ENCODE data around the gene SEMA6A.

Gene SEMA6A

DNA sequence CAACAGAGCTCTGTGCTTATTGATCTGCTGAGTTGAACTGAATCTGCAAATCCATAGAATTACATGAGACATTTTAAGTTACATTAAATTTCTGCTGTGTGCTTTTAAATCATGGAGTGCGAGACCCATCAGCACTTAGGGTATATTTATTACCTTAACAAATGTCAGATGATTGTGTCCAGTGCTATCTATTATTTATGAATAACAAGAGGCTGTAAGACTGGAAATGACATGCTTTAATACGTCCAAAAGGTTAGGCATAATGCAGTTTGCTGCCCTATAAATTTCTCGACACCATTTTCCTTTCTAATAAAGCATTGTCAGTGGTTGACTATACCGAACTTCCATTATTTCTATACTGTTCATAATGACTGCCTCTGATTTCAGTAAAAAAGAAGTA lies 117.6 kb downstream of the SEMA6A start:
- no peak for TF ChIP-seq GLIS3 (CRISPR knock-in tag; IDR thresholded peaks at IDR 0.05)
- TF ChIP-seq, protein P1, sequence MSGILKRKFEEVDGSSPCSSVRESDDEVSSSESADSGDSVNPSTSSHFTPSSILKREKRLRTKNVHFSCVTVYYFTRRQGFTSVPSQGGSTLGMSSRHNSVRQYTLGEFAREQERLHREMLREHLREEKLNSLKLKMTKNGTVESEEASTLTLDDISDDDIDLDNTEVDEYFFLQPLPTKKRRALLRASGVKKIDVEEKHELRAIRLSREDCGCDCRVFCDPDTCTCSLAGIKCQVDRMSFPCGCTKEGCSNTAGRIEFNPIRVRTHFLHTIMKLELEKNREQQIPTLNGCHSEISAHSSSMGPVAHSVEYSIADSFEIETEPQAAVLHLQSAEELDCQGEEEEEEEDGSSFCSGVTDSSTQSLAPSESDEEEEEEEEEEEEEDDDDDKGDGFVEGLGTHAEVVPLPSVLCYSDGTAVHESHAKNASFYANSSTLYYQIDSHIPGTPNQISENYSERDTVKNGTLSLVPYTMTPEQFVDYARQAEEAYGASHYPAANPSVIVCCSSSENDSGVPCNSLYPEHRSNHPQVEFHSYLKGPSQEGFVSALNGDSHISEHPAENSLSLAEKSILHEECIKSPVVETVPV (CRISPR knock-in tag; IDR thresholded peaks at IDR 0.05): no peak
- TF ChIP-seq, protein P2, sequence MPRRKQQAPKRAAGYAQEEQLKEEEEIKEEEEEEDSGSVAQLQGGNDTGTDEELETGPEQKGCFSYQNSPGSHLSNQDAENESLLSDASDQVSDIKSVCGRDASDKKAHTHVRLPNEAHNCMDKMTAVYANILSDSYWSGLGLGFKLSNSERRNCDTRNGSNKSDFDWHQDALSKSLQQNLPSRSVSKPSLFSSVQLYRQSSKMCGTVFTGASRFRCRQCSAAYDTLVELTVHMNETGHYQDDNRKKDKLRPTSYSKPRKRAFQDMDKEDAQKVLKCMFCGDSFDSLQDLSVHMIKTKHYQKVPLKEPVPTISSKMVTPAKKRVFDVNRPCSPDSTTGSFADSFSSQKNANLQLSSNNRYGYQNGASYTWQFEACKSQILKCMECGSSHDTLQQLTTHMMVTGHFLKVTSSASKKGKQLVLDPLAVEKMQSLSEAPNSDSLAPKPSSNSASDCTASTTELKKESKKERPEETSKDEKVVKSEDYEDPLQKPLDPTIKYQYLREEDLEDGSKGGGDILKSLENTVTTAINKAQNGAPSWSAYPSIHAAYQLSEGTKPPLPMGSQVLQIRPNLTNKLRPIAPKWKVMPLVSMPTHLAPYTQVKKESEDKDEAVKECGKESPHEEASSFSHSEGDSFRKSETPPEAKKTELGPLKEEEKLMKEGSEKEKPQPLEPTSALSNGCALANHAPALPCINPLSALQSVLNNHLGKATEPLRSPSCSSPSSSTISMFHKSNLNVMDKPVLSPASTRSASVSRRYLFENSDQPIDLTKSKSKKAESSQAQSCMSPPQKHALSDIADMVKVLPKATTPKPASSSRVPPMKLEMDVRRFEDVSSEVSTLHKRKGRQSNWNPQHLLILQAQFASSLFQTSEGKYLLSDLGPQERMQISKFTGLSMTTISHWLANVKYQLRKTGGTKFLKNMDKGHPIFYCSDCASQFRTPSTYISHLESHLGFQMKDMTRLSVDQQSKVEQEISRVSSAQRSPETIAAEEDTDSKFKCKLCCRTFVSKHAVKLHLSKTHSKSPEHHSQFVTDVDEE (CRISPR knock-in tag; IDR thresholded peaks at IDR 0.05): no peak
- TF ChIP-seq ISL1 (CRISPR knock-in tag; IDR thresholded peaks at IDR 0.05): no peak
- TF ChIP-seq SNAI2 (CRISPR knock-in tag; IDR thresholded peaks at IDR 0.05): no peak
- no peak for TF ChIP-seq ZNF565 (CRISPR knock-in tag; conservative IDR thresholded peaks at IDR 0.05; ENCODE audit: low read depth)
- no peak for TF ChIP-seq ZFP3 (CRISPR knock-in tag; IDR thresholded peaks at IDR 0.05)
- no peak for TF ChIP-seq TOX (CRISPR knock-in tag; IDR thresholded peaks at IDR 0.05; ENCODE audit: borderline replicate concordance)
- TF ChIP-seq CSDC2 (CRISPR knock-in tag; IDR thresholded peaks at IDR 0.05): no peak
- TF ChIP-seq BACH2 (CRISPR knock-in tag; IDR thresholded peaks at IDR 0.05; ENCODE audit: borderline replicate concordance): no peak
- no peak for TF ChIP-seq ESRRG (CRISPR knock-in tag; IDR thresholded peaks at IDR 0.05)
- ATAC-seq: no peak

DNA sequence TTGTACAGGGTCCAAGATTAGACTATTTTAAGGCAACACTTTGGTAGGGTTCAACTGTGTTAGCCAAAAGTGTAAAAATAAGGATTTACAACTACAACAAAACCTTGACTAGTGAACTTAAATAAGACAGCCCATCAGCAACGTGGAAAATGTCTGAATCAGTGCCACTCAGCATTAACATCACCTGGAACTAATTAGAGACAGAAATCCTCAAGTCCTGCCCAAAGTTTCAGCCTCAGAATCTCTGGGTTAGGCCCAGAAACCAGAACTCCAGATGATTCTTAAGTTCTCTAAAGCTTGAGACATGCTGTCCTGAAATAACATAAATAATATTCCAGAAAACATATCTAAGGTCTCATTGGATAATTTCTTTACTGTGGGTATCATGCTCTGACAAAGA lies 118.6 kb downstream of the SEMA6A start:
- no peak for TF ChIP-seq ZFP3 (CRISPR knock-in tag; IDR thresholded peaks at IDR 0.05)
- TF ChIP-seq SNAI2 (CRISPR knock-in tag; IDR thresholded peaks at IDR 0.05): no peak
- TF ChIP-seq, protein P3, sequence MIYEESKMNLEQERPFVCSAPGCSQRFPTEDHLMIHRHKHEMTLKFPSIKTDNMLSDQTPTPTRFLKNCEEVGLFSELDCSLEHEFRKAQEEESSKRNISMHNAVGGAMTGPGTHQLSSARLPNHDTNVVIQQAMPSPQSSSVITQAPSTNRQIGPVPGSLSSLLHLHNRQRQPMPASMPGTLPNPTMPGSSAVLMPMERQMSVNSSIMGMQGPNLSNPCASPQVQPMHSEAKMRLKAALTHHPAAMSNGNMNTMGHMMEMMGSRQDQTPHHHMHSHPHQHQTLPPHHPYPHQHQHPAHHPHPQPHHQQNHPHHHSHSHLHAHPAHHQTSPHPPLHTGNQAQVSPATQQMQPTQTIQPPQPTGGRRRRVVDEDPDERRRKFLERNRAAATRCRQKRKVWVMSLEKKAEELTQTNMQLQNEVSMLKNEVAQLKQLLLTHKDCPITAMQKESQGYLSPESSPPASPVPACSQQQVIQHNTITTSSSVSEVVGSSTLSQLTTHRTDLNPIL (CRISPR knock-in tag; IDR thresholded peaks at IDR 0.05; ENCODE audit: low read depth): no peak
- no peak for TF ChIP-seq ZFP30 (CRISPR knock-in tag; IDR thresholded peaks at IDR 0.05)
- TF ChIP-seq, protein P2 (CRISPR knock-in tag; IDR thresholded peaks at IDR 0.05): no peak
- no peak for TF ChIP-seq ESRRG (CRISPR knock-in tag; IDR thresholded peaks at IDR 0.05)
- TF ChIP-seq RARB (CRISPR knock-in tag; IDR thresholded peaks at IDR 0.05): no peak
- TF ChIP-seq CSDC2 (CRISPR knock-in tag; IDR thresholded peaks at IDR 0.05): no peak
- TF ChIP-seq, protein P1 (CRISPR knock-in tag; IDR thresholded peaks at IDR 0.05): no peak
- no peak for TF ChIP-seq ISL1 (CRISPR knock-in tag; IDR thresholded peaks at IDR 0.05)
- TF ChIP-seq PPARA (CRISPR knock-in tag; IDR thresholded peaks at IDR 0.05; ENCODE audit: borderline replicate concordance): no peak
- TF ChIP-seq ARNTL (CRISPR knock-in tag; IDR thresholded peaks at IDR 0.05; ENCODE audit: borderline replicate concordance, low read depth): no peak
- no peak for TF ChIP-seq TOX (CRISPR knock-in tag; IDR thresholded peaks at IDR 0.05; ENCODE audit: borderline replicate concordance)
- no peak for TF ChIP-seq GLIS3 (CRISPR knock-in tag; IDR thresholded peaks at IDR 0.05)
- no peak for TF ChIP-seq ZNF70 (CRISPR knock-in tag; IDR thresholded peaks at IDR 0.05)
- TF ChIP-seq OSR1 (CRISPR knock-in tag; IDR thresholded peaks at IDR 0.05): no peak
- no peak for TF ChIP-seq TCF4 (CRISPR knock-in tag; IDR thresholded peaks at IDR 0.05; ENCODE audit: borderline replicate concordance)
- ATAC-seq: no peak

DNA sequence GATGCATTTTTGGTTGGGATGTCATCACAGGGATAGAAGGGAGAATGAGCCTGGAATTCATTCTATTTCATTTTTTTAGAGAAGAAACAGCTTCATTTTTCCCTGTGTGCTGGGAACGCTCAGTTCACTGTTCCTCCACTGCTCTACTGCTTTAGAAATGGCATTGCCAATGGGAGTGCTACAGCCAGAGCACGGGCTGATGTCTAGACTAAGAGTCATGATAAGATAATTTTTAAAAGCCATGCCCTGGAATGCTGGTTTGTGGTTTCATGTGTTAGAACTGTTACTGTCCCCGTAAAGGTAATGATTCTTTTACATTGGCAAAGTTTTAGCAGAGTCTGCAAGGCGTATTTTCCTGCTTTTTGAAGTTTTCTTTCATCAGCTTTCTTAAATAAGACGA lies 119.6 kb downstream of the SEMA6A start:
- ATAC-seq: peak; percentile 90
- TF ChIP-seq ISL1 (CRISPR knock-in tag; IDR thresholded peaks at IDR 0.05) (peak; percentile 82), ZNF70 (CRISPR knock-in tag; IDR thresholded peaks at IDR 0.05) (peak; percentile 7; the same call in 1 of the 2 replicates), ZFP30 (CRISPR knock-in tag; IDR thresholded peaks at IDR 0.05) (no peak), GLIS3 (CRISPR knock-in tag; IDR thresholded peaks at IDR 0.05) (peak; percentile 15; the same call in 1 of the 2 replicates)
